Mucosa of rectum (tissue), 2 donors: Measurements from ENCODE around the gene EXO1.
"Not testable (repeated sequence)": the region's sequence is repeated elsewhere in the genome, so short reads cannot be mapped to it uniquely, and the experiment has no call there.

Experiments used
- H3K27ac ChIP-seq, 2 donors: one replicate each; pipeline ENCODE4 v1.7.0; 2013; ENCODE audit warnings: inconsistent platforms in 2 of 2, low read depth in 2 of 2, low read length in 2 of 2
- H3K27me3 ChIP-seq, 2 donors: one replicate each; pipeline ENCODE4 v1.7.0; 2013; ENCODE audit warnings: low read length in 2 of 2; ENCODE audit not compliant: control insufficient read depth in 2 of 2, insufficient read depth in 2 of 2
- H3K36me3 ChIP-seq, 2 donors: one replicate each; pipeline ENCODE4 v1.7.0; 2013; ENCODE audit warnings: low read length in 2 of 2; ENCODE audit not compliant: control insufficient read depth in 2 of 2, insufficient read depth in 2 of 2
- H3K4me1 ChIP-seq, 2 donors: one replicate each; pipeline ENCODE4 v1.7.0; 2013; ENCODE audit warnings: low read length in 2 of 2, mild to moderate bottlenecking in 1 of 2; ENCODE audit not compliant: control insufficient read depth in 2 of 2, insufficient read depth in 2 of 2
- H3K4me3 ChIP-seq, 2 donors: one replicate each; pipeline ENCODE4 v1.7.0; 2013; ENCODE audit warnings: low read length in 2 of 2
- H3K9ac ChIP-seq, 2 donors: one replicate each; pipeline ENCODE4 v1.7.0; 2013; ENCODE audit warnings: low read length in 2 of 2, low read depth in 1 of 2, mild to moderate bottlenecking in 1 of 2
- H3K9me3 ChIP-seq, 2 donors: one replicate each; pipeline ENCODE4 v1.7.0; 2013; ENCODE audit warnings: low read length in 2 of 2; ENCODE audit not compliant: control insufficient read depth in 2 of 2
- donor health status: healthy.
- donor health status: Normal muscosa, but diverticular disease.

Gene EXO1

GRCh38 chr1:241817956-241818612 lies 29.9 kb upstream of the EXO1 start:
- Histone ChIP-seq H3K9ac (no peak overlapping the region), H3K27ac (no peak overlapping the region), H3K9me3 (no peaks in the 10 kb centered on the region), H3K4me1 (no peaks in the 10 kb centered on the region), H3K27me3 (no peaks in the 10 kb centered on the region), H3K4me3 (no peak overlapping the region), H3K36me3 (no peaks in the 10 kb centered on the region)

- no peaks in the 10 kb centered on the region for H3K4me1 ChIP-seq
- no peaks in the 10 kb centered on the region for H3K36me3 ChIP-seq
- H3K9ac ChIP-seq = no peak overlapping the region
- H3K27ac ChIP-seq = no peak overlapping the region
- H3K4me3 ChIP-seq = no peak overlapping the region
- no peaks in the 10 kb centered on the region for H3K9me3 ChIP-seq
- H3K27me3 ChIP-seq = no peaks in the 10 kb centered on the region
These were observed 28.6 kb upstream of the EXO1 start for GRCh38 chr1:241819340-241819866.

- no peaks in the 10 kb centered on the region for H3K27me3 ChIP-seq
- no peaks in the 10 kb centered on the region for H3K36me3 ChIP-seq
- H3K9me3 ChIP-seq = no peaks in the 10 kb centered on the region
- H3K4me3 ChIP-seq = no peak overlapping the region
- H3K9ac ChIP-seq = no peak overlapping the region
- no peak overlapping the region for H3K27ac ChIP-seq
- no peaks in the 10 kb centered on the region for H3K4me1 ChIP-seq
These were observed 26.6 kb upstream of the EXO1 start for GRCh38 chr1:241821363-241821762.

GRCh38 chr1:241822846-241823245 lies 25.2 kb upstream of the EXO1 start:
- no peak overlapping the region for H3K27ac ChIP-seq
- no peak overlapping the region for H3K9ac ChIP-seq

GRCh38 chr1:241823925-241824324 lies 24.1 kb upstream of the EXO1 start:
- Histone ChIP-seq H3K4me3 (no peak overlapping the region), H3K36me3 (no peaks in the 10 kb centered on the region), H3K27ac (no peak overlapping the region), H3K9ac (no peak overlapping the region), H3K27me3 (no peaks in the 10 kb centered on the region), H3K9me3 (no peaks in the 10 kb centered on the region), H3K4me1 (no peaks in the 10 kb centered on the region)

More at GRCh38 chr1:241822846-241823245, 25.2 kb upstream of the EXO1 start:
- H3K4me1 ChIP-seq = no peaks in the 10 kb centered on the region
- no peaks in the 10 kb centered on the region for H3K36me3 ChIP-seq
- H3K27me3 ChIP-seq = no peaks in the 10 kb centered on the region
- H3K9me3 ChIP-seq = no peaks in the 10 kb centered on the region
- no peak overlapping the region for H3K4me3 ChIP-seq

- no peaks in the 10 kb centered on the region for H3K4me1 ChIP-seq
- H3K27ac ChIP-seq = no peak overlapping the region
- H3K9ac ChIP-seq = no peak overlapping the region
- no peaks in the 10 kb centered on the region for H3K9me3 ChIP-seq
- no peaks in the 10 kb centered on the region for H3K36me3 ChIP-seq
- no peak overlapping the region for H3K4me3 ChIP-seq
- H3K27me3 ChIP-seq = no peaks in the 10 kb centered on the region
These were observed 22.4 kb upstream of the EXO1 start for GRCh38 chr1:241825581-241825980.

GRCh38 chr1:241826613-241827012 lies 21.4 kb upstream of the EXO1 start:
- not testable (repeated sequence) for H3K4me1 ChIP-seq, H3K36me3 ChIP-seq, H3K9ac ChIP-seq, H3K27me3 ChIP-seq, H3K4me3 ChIP-seq, H3K9me3 ChIP-seq, H3K27ac ChIP-seq

GRCh38 chr1:241827264-241827663 lies 20.7 kb upstream of the EXO1 start:
- Histone ChIP-seq H3K36me3 (no peaks in the 10 kb centered on the region), H3K4me1 (no peaks in the 10 kb centered on the region), H3K9ac (no peak overlapping the region), H3K27ac (no peak overlapping the region), H3K4me3 (no peak overlapping the region), H3K9me3 (no peaks in the 10 kb centered on the region), H3K27me3 (no peaks in the 10 kb centered on the region)

- Histone ChIP-seq H3K9me3 (no peaks in the 10 kb centered on the region), H3K4me3 (no peak overlapping the region), H3K36me3 (no peaks in the 10 kb centered on the region), H3K4me1 (no peaks in the 10 kb centered on the region), H3K27me3 (no peaks in the 10 kb centered on the region), H3K27ac (no peak overlapping the region), H3K9ac (no peak overlapping the region)
These were observed 19.5 kb upstream of the EXO1 start for GRCh38 chr1:241828463-241829021.

GRCh38 chr1:241829468-241829867 lies 18.5 kb upstream of the EXO1 start:
- Histone ChIP-seq H3K27ac (no peak overlapping the region), H3K4me1 (no peaks in the 10 kb centered on the region), H3K9ac (no peak overlapping the region), H3K27me3 (no peaks in the 10 kb centered on the region), H3K36me3 (no peaks in the 10 kb centered on the region), H3K4me3 (no peak overlapping the region), H3K9me3 (no peaks in the 10 kb centered on the region)
